Amniotic epithelial cell (primary cell): Measurements from ENCODE around the gene AKAP6.

Source experiments
- DNase-seq: peaks from one replicate; pipeline ENCODE4 v3.0.0-alpha.2; 2010; ENCODE audit warnings: low read depth

Gene AKAP6

DNA sequence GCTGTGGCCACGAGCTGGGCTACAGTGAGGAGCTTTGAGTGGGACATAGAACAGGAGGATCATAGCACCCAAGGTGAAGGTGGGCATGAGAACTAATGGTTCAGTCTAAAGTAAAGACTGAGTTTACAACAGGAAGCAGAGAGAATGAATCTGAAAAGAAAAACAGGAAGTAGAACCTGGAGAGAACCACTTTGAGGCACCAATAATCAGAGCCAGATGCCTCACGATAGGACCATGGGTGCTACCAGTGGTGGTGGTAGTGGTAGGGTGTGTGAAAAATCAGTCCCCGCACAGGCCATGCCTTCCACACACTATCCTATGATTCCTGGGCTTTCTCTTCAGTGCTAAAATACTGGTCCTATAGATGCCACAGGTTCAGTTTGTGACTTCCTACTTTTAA is 293.6 kb downstream of the AKAP6 start:
- DNase-seq = no peak

GRCh38 chr14:32623300-32624093 is 294.4 kb downstream of the AKAP6 start:
- no peak for DNase-seq

- no peak for DNase-seq
These were observed 296.1 kb downstream of the AKAP6 start for GRCh38 chr14:32625211-32625610.

- DNase-seq = no peak
These were observed 298.6 kb downstream of the AKAP6 start for GRCh38 chr14:32627545-32628298.

- no peak for DNase-seq
These were observed 300.1 kb downstream of the AKAP6 start for GRCh38 chr14:32629236-32629635.

DNA sequence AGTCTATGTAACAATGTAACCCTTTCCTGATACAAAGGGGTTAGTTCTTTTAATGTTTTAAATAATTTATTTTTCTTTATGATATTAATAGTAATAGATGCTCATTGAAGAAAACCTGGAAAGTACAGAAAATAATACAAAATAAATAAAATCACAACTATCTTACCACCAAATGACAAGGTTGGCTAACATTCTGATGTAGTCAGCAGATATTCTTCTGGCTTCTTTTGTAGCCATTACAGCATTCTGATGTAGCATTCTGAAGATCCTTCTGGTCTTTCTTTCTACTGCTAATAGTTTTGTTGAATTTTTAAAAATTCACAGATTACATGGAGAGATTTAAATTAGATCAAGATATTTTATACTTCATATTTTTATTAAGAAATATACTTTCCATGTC is 301.6 kb downstream of the AKAP6 start:
- no peak for DNase-seq

DNA sequence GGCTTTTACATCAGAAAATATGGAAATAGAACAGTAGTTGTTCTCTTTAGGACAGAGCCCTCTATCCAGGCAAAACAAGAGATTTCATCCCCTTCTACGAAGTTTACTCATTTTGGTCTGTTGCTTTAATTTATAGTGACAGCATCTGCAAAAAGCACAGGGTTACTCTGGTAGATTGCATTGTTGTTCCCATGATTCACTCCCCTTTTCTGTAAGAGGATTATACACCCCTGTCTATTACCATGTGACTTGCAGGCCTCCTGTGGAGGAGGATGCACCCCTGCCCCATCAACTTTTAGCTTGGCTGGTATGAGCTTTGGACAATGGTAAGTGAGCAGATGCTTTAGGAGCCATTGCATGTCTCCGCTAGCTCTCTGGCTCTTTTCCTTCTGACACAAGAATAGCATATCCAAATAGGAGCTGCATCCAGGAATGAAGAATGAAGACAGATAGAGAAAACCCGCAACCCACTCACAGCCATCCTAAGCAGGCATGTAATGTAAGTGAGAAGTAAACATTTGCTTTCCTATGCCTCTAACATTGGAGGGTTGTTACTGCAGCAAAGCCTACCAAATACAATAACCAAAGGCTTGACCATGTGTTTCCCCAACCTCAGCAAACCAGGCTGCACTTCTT is 304.2 kb downstream of the AKAP6 start:
- peak; percentile 73 for DNase-seq

- DNase-seq = no peak
These were observed 304.8 kb downstream of the AKAP6 start for GRCh38 chr14:32633930-32634329.

GRCh38 chr14:32635061-32635719 is 306.1 kb downstream of the AKAP6 start:
- peak; percentile 69 for DNase-seq

DNA sequence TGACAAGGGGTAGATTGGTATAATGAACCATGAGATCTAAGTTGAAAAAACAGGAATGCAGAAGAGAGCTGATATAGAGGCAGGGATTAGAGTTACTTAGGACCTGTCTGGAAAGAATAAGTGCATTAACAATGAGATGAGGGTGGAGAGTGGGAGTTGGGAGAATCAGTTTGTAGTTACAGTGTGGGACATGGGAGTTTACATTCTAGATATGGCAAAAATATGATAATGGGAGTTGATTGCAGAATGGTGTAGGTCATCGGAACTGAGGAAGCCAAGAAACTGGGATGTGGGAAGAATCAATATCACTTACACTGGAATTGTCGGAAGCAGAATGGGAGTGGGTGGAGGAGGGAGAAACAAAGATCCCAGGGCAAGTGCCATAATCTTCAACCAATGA is 308.5 kb downstream of the AKAP6 start:
- no peak for DNase-seq

DNA sequence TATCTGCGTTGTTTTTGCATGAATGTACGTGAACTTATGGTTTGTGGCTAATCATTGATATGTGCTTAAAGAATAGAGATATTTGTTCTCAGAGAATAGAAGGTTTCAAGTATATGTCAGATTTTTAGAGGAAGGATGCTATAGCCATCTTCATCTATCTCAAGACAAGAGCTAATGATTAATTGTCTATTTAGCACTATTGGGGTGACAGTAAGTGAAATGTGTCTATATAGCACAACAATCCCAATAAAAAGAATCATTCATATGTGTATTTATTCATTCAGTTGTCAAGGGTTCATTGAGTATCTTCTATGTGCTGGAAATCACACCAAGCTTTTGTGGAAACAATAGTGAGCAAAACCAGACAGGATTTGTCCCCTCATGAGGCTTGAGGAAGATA is 310.1 kb downstream of the AKAP6 start:
- no peak for DNase-seq

DNA sequence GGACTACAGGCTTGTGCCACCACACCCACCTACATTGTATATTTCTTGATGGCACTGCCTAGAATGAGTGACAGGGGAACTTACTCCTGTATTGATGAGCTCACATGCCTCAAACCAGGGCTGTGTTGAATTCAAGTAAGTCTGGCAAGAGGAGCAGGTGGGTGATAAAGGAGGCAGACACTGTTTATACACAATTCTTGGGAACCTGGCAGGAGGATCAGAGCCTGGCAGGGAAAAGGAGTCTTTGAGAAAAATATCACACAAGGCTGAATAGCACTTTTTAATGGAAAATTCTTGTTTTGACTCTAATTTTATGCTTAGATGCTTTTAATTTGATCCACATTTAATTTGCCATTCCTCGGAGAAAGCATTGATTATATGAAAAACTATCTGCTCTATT is 316.5 kb downstream of the AKAP6 start:
- DNase-seq = no peak

GRCh38 chr14:32648434-32648833 is 319.3 kb downstream of the AKAP6 start:
- peak; percentile 77 for DNase-seq

DNA sequence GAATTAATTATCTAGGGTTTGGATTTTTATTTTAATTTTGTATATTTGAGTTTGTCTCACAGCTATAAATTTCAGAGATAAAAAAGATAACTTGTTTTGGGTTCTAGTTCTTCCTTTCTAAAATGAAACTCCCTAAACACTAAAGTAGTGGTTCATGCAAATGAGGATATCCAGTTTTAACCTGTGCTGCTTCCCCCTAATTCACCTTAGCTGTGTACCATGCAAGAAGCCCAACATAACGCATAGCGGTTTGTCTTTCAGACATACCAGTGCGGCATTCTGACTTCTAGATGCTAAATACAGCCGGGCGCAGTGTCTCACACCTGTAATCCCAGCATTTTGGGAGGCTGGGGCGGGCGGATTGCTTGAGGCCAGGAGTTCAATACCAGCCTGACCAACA is 320.9 kb downstream of the AKAP6 start:
- DNase-seq = no peak

GRCh38 chr14:32650665-32651064 is 321.6 kb downstream of the AKAP6 start:
- no peak for DNase-seq

GRCh38 chr14:32654106-32654505 is 325.0 kb downstream of the AKAP6 start:
- DNase-seq = no peak

GRCh38 chr14:32656601-32657000 is 327.5 kb downstream of the AKAP6 start:
- DNase-seq = no peak

- peak; percentile 88 for DNase-seq
These were observed 328.0 kb downstream of the AKAP6 start for GRCh38 chr14:32657081-32657480.

GRCh38 chr14:32661216-32661615 is 332.1 kb downstream of the AKAP6 start:
- DNase-seq = no peak

DNA sequence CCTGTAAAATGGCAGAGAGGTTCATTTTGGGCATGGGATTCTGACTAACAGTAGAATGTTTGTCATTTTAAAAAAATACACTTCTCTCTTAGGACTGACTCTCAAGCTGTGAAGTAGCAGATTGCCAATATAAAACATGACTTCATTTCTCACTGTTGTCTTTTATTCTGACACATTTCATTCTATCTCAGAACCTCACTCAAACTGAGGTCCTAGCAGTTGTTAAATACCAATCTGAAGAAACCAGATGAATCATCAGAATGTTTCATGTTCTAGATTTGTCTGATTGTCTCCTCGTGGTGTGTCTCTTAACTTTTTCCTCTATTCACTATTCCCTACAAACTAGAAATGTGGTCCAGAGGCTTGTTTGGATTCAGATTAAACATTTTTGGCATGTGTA is 333.1 kb downstream of the AKAP6 start:
- DNase-seq = peak; percentile 29

DNA sequence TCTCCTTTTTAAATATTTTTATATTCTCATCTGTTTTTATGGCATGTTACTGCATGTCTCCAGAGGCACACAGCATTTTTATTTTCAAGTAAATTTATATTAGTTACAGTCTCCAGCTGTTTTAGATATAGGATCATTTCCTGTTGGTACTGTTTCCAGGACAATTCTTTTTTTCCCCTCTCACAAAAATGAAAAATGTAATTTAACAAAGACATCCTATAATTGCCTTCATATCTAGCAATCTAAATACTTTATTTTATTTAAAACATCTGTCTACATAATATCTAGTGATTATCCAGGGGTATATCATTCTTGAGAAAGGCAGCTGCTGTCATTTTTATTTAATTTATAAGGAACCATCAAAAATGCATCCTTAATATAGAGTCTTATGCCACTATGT is 337.2 kb downstream of the AKAP6 start:
- no peak for DNase-seq

GRCh38 chr14:32667287-32667686 is 338.2 kb downstream of the AKAP6 start:
- DNase-seq = no peak

GRCh38 chr14:32667791-32668190 is 338.7 kb downstream of the AKAP6 start:
- no peak for DNase-seq
